Activated T-helper 17 cell treated with anti-CD3 and anti-CD28 coated beads, Interleukin-2, amount 50 U/mL, for 72 hours (primary cell): ENCODE results near the gene TASOR2. TPM values are rescaled to one million over a fixed set of nuclear protein-coding genes. Genes with fewer than 3 reads are reported as not detected.
A peak's percentile ranks its signal among the peaks of the same experiment; 100 is the strongest.

Experiments
- ATAC-seq: fragments of 150-1000 bp; cut with Tn5 transposase; replicated peaks from 2 replicates; pipeline ENCODE4 v1.10.0; 2021; ENCODE audit warnings: mild to moderate bottlenecking, moderate library complexity
- H3K27ac Mint-ChIP-seq: one replicate; pipeline ENCODE4 v1.8.0; 2022; ENCODE audit warnings: mixed read lengths
- H3K27me3 Mint-ChIP-seq: one replicate; pipeline ENCODE4 v1.8.0; 2022; ENCODE audit warnings: mixed read lengths
- H3K36me3 Mint-ChIP-seq: one replicate; pipeline ENCODE4 v1.8.0; 2022; ENCODE audit warnings: low read depth, mild to moderate bottlenecking, mixed read lengths
- H3K4me1 Mint-ChIP-seq: one replicate; pipeline ENCODE4 v1.8.0; 2022; ENCODE audit warnings: mixed read lengths
- H3K4me3 Mint-ChIP-seq: one replicate; pipeline ENCODE4 v1.8.0; 2022; ENCODE audit warnings: mild to moderate bottlenecking, mixed read lengths
- H3K9me3 Mint-ChIP-seq: one replicate; pipeline ENCODE4 v1.8.0; 2022; ENCODE audit warnings: mixed read lengths
- total RNA-seq, 2 donors: library from RNA; stranded (reverse); gene quantifications; one replicate each; pipeline ENCODE4 v1.2.3, GENCODE V29; 2022

Gene TASOR2
- total RNA-seq: 10 to 100 TPM; 48.9 to 51.6 TPM

GRCh38 chr10:5684318-5684970, at the start of gene TASOR2:
Gene TASOR2, plus strand, starts transcription at chr10:5684838. Its CDS starts 35,805 bp downstream, at chr10:5720643.
- peaks cover 25% of the 10 kb centered on the region for H3K4me1 Mint-ChIP-seq
- H3K36me3 Mint-ChIP-seq: peaks cover 32% of the 10 kb centered on the region
- peak; percentile 80 for ATAC-seq
- H3K9me3 Mint-ChIP-seq: no peaks in the 10 kb centered on the region
- peak within 1 kb of the TSS; percentile 94 for H3K27ac Mint-ChIP-seq
- peak within 1 kb of the TSS; percentile 96 for H3K4me3 Mint-ChIP-seq
- H3K27me3 Mint-ChIP-seq: no peaks in the 10 kb centered on the region

DNA sequence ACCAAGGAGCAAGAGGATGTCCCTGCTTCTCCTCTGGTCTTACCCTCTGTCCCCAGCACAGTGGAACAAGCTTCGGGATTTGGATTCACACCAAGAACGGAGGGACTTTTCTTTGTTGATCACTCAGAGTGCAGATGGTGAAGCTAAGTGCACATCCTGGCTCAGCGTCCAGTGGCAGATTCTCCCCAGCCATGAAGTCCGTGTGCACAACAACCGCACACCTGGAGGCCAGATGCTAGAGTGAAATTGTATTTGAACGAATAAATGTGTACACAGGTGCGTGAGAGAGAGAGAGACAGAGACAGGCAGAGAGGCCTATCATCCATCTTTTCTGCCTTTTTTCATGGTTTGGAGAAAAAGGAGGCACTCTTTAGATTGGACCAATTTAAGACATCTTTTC, 49.7 kb upstream of the TASOR2 start:
- Mint-ChIP-seq H3K36me3 (no peaks in the 10 kb centered on the region), H3K27me3 (no peaks in the 10 kb centered on the region), H3K9me3 (no peaks in the 10 kb centered on the region), H3K4me1 (no peaks in the 10 kb centered on the region), H3K27ac (no peak overlapping the region), H3K4me3 (no peak overlapping the region)
- no peak for ATAC-seq

DNA sequence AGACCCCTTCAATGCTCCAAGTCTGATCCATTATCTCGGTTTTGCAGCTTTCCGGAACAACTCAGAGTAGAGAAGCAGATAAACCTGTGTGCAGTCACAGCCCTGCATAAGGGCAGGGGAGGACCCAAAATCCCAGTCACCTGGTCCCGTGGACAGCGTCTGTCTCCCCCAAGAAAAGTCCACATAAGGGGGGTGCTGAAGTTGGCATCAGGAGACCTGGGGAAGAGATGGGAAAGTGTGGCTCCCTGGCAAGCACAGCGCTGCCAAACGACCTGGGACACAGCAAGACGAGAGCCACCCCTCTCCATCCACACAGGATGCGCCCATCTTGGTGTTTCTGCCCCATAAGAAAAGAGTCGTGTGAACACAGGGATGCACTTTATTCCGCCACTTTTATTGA, 46.1 kb upstream of the TASOR2 start:
- H3K4me3 Mint-ChIP-seq: no peak overlapping the region
- no peaks in the 10 kb centered on the region for H3K27me3 Mint-ChIP-seq
- H3K27ac Mint-ChIP-seq: no peak overlapping the region
- H3K4me1 Mint-ChIP-seq: no peaks in the 10 kb centered on the region
- H3K36me3 Mint-ChIP-seq: peaks cover 23% of the 10 kb centered on the region
- no peak for ATAC-seq
- H3K9me3 Mint-ChIP-seq: no peaks in the 10 kb centered on the region

GRCh38 chr10:5639066-5639465, 45.6 kb upstream of the TASOR2 start:
- ATAC-seq: no peak

GRCh38 chr10:5640036-5640435, 44.6 kb upstream of the TASOR2 start:
- no peak overlapping the region for H3K4me3 Mint-ChIP-seq
- H3K36me3 Mint-ChIP-seq: peaks cover 29% of the 10 kb centered on the region

More at GRCh38 chr10:5639066-5639465, 45.6 kb upstream of the TASOR2 start:
- no peaks in the 10 kb centered on the region for H3K27me3 Mint-ChIP-seq
- no peak overlapping the region for H3K27ac Mint-ChIP-seq
- no peak overlapping the region for H3K4me3 Mint-ChIP-seq
- H3K9me3 Mint-ChIP-seq: no peaks in the 10 kb centered on the region
- no peaks in the 10 kb centered on the region for H3K4me1 Mint-ChIP-seq
- H3K36me3 Mint-ChIP-seq: peaks cover 29% of the 10 kb centered on the region

GRCh38 chr10:5640501-5640900, 44.1 kb upstream of the TASOR2 start:
- Mint-ChIP-seq H3K4me1 (no peaks in the 10 kb centered on the region), H3K27ac (no peak overlapping the region), H3K36me3 (peaks cover 29% of the 10 kb centered on the region), H3K4me3 (no peak overlapping the region), H3K27me3 (no peaks in the 10 kb centered on the region), H3K9me3 (no peaks in the 10 kb centered on the region)
- no peak for ATAC-seq

More at GRCh38 chr10:5640036-5640435, 44.6 kb upstream of the TASOR2 start:
- Mint-ChIP-seq H3K27ac (no peak overlapping the region), H3K9me3 (no peaks in the 10 kb centered on the region), H3K4me1 (no peaks in the 10 kb centered on the region), H3K27me3 (no peaks in the 10 kb centered on the region)
- ATAC-seq: no peak

GRCh38 chr10:5641501-5641900, 43.1 kb upstream of the TASOR2 start:
- no peak for ATAC-seq
- H3K27me3 Mint-ChIP-seq: no peaks in the 10 kb centered on the region
- no peak overlapping the region for H3K27ac Mint-ChIP-seq
- peaks cover 29% of the 10 kb centered on the region for H3K36me3 Mint-ChIP-seq
- H3K4me3 Mint-ChIP-seq: no peak overlapping the region
- H3K4me1 Mint-ChIP-seq: no peaks in the 10 kb centered on the region
- H3K9me3 Mint-ChIP-seq: no peaks in the 10 kb centered on the region

DNA sequence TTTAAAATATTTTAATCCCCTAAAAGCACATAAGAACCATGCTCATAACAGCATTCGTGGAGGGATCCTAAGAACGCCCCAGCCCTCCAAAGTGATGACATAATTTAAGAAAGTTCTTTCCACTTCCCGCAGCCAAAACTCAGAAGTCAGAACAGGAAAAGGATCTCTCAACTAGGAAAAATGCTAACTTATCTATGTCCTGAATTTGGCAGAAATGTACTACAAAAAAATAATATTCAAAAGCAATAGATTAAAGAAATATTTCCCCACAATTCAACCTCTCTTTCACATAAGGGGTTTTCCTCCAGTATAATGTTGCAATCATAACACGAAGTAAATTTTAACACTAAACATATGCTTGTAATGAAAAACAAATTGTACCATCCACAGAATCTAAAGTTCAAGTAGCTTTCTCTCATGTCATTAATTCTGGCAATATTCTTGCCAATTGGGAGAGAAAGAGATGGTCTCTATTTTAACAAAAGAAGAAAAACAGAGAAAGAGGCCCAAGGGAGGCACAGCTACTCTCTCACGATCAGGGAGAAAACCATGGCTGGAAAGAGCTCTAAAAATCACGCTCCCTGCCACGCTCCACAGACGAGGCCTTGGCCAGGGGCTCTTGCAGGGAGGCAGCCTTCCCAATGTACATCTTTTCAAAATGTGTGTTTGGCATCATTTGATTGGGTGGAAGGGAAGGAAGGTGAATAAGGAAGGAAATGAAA, 41.1 kb upstream of the TASOR2 start:
- Mint-ChIP-seq H3K4me1 (peaks cover 5% of the 10 kb centered on the region), H3K27me3 (no peaks in the 10 kb centered on the region), H3K4me3 (no peak overlapping the region), H3K9me3 (no peaks in the 10 kb centered on the region), H3K36me3 (peaks cover 42% of the 10 kb centered on the region), H3K27ac (no peak overlapping the region)
- ATAC-seq: no peak

DNA sequence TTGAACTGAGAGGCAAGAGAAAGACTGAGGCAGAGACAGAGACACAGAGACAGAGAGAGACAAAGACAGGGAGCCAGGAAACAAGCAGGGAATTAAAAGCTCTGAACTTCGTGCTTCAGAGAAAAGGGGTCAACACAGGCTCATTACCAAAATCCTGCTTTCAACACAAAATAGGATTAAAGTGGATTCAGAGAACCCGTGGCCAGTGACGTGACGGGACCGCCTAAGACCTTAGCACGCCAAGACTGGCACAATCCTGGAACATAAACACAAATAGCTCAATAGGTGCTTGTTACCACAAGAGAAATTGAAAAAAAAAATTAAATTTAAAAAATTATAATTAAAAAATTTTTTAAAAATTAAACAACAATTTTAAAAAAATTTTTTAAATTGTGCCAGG, 39.7 kb upstream of the TASOR2 start:
- no peaks in the 10 kb centered on the region for H3K9me3 Mint-ChIP-seq
- peaks cover 5% of the 10 kb centered on the region for H3K4me1 Mint-ChIP-seq
- no peak for ATAC-seq
- peaks cover 55% of the 10 kb centered on the region for H3K36me3 Mint-ChIP-seq
- H3K27me3 Mint-ChIP-seq: no peaks in the 10 kb centered on the region
- H3K4me3 Mint-ChIP-seq: no peak overlapping the region
- no peak overlapping the region for H3K27ac Mint-ChIP-seq

DNA sequence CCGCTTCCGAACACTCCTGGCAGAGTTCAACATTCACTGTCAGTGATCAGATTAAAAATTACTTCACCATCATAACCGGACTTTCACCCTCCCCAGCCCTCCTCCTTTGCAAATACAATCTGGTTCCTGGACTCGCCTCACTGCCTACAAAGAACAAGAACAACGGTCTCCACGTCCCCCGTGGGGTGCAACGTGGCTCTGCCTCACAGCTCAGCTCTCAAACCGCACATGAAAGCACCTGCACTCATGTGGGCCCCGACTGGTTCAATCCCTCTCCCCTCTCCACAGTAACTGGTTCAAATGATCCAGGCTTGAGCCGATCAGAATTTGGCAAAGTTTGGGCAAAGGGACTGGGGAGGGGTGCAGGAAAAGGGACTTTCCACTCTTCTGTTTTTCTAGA, 39.3 kb upstream of the TASOR2 start:
- Mint-ChIP-seq H3K9me3 (no peaks in the 10 kb centered on the region), H3K4me1 (peaks cover 5% of the 10 kb centered on the region), H3K36me3 (peaks cover 53% of the 10 kb centered on the region), H3K27me3 (no peaks in the 10 kb centered on the region), H3K27ac (no peak overlapping the region), H3K4me3 (no peak overlapping the region)
- ATAC-seq: no peak

DNA sequence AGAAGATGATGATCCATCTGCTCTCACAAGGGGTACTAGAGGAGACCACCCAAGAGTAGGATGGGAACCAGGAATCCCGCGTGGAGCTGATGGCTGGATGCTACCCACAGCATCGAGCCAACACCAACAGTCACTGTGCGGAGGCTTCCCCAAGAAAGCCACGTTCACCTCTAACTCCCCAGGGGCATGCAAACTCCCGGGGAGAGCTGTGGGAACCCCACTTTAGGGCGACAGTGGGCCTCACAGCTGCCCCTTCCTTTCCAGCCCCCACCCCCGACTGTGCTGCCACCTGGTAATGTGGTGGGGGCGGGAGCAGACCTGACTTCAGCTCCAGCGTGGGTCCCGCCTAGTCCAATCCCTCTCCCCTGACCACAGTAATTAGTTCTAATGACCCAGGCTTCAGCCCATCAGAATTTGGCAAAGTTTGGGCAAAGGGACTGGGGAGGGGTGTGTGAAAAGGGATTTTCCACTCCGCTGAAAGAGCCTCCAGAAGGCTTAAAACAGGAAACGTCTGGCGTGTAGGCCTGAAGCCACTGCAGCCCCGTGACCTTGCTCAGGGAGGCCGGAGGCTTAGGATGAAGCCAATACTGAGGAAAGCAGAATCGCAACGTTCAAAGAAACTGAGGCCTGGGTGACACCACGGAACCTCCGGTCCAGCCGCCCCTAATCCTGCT, 38.6 kb upstream of the TASOR2 start:
- no peak for ATAC-seq
- no peak overlapping the region for H3K27ac Mint-ChIP-seq
- peaks cover 48% of the 10 kb centered on the region for H3K36me3 Mint-ChIP-seq
- H3K9me3 Mint-ChIP-seq: no peaks in the 10 kb centered on the region
- no peak overlapping the region for H3K4me3 Mint-ChIP-seq
- no peaks in the 10 kb centered on the region for H3K27me3 Mint-ChIP-seq
- H3K4me1 Mint-ChIP-seq: peaks cover 5% of the 10 kb centered on the region

DNA sequence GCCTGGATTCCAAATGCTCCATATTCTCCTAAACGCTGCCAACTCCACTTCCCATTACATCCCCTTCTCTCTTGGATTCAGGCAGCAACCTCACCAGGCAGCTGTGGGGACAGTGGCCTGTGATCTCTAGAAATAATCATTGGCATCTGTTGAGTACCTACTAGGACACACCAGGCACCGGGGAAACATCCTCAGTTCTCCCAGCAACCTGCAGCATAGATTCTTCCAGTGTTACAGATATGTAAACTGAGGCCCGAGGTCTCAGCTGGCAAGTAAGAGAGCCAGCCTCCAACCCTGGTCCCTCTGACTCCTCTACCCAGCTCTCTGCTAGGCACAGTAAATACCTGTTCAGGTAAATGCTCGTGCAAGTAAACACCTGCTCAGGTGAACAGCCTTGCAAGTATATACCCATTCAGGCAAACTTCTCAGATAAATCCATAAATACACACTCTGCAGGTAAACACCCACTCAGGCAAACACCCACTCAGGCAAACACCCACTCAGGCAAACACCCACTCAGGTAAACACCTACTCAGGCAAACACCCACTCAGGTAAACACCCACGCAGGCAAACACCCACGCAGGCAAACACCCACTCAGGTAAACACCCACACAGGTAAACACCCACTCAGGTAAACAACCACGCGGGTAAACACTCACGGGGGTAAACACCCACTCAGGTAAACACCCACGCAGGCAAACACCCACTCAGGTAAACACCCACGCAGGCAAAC, 37.0 kb upstream of the TASOR2 start:
- H3K4me1 Mint-ChIP-seq: peaks cover 5% of the 10 kb centered on the region
- H3K27me3 Mint-ChIP-seq: no peaks in the 10 kb centered on the region
- H3K36me3 Mint-ChIP-seq: peaks cover 33% of the 10 kb centered on the region
- ATAC-seq: no peak
- H3K4me3 Mint-ChIP-seq: peak overlapping the region; percentile 46
- no peaks in the 10 kb centered on the region for H3K9me3 Mint-ChIP-seq
- H3K27ac Mint-ChIP-seq: peak overlapping the region; percentile 93

- Mint-ChIP-seq H3K4me1 (peaks cover 5% of the 10 kb centered on the region), H3K27ac (peak overlapping the region; percentile 95), H3K9me3 (no peaks in the 10 kb centered on the region), H3K27me3 (no peaks in the 10 kb centered on the region), H3K36me3 (peaks cover 30% of the 10 kb centered on the region), H3K4me3 (peak overlapping the region; percentile 38)
- peak; percentile 75 for ATAC-seq
These were observed 35.9 kb upstream of the TASOR2 start for GRCh38 chr10:5648494-5649457.
